Keratinocyte (primary cell): Measurements from ENCODE around the gene TNFRSF17. TPM values are rescaled to one million over a fixed set of nuclear protein-coding genes. Genes with fewer than 3 reads are reported as not detected.

Experiments
- DNase-seq: peaks from one replicate; pipeline ENCODE4 v3.0.0-alpha.2; 2011; ENCODE audit warnings: low read depth, missing footprints, low spot score
- FAIRE-seq: peaks from 2 replicates; lab custom pipeline; 2011; peaks lifted over from hg19 to GRCh38; lab: Jason Lieb, UNC
- H2AFZ ChIP-seq: 2 replicates; pipeline ENCODE4 v1.6.0; 2012; ENCODE audit warnings: low read length, control low read depth, inconsistent platforms; ENCODE audit not compliant: control insufficient read depth
- H3K27ac ChIP-seq: 2 replicates; pipeline ENCODE4 v1.5.1; 2011; ENCODE audit warnings: low read length; ENCODE audit not compliant: control insufficient read depth, insufficient read depth
- H3K27me3 ChIP-seq: 3 replicates; pipeline ENCODE4 v1.6.0; 2011; ENCODE audit warnings: low read length; ENCODE audit not compliant: control insufficient read depth, insufficient read depth; ENCODE audit errors: extremely low read depth
- H3K36me3 ChIP-seq, 2 experiments: 2 replicates in 1 of 2; 3 replicates in 1 of 2; pipeline ENCODE4 v1.5.1; 2011; ENCODE audit warnings: low read length in 2 of 2, mild to moderate bottlenecking in 1 of 2; ENCODE audit not compliant: control insufficient read depth in 2 of 2, insufficient read depth in 2 of 2; ENCODE audit errors: extremely low read depth in 1 of 2
- H3K4me1 ChIP-seq: 3 replicates; pipeline ENCODE4 v1.5.1; 2011; ENCODE audit warnings: low read length; ENCODE audit not compliant: control insufficient read depth, insufficient read depth; ENCODE audit errors: extremely low read depth
- H3K4me2 ChIP-seq: 3 replicates; pipeline ENCODE4 v1.6.0; 2011; ENCODE audit warnings: low read depth, low read length; ENCODE audit not compliant: control insufficient read depth, insufficient read depth; ENCODE audit errors: extremely low read depth
- H3K4me3 ChIP-seq, 3 experiments: fragments of 200-600 bp in 1 of 3; sonication (generic) in 1 of 3; 2 replicates in 2 of 3; 3 replicates in 1 of 3; pipeline ENCODE4 v1.5.1; 2011 to 2016; ENCODE audit warnings: low read length in 3 of 3, mild to moderate bottlenecking in 3 of 3, control low read depth in 2 of 3, inconsistent platforms in 1 of 3, low read depth in 1 of 3, mixed read lengths in 1 of 3, mixed run types in 1 of 3, moderate library complexity in 1 of 3; ENCODE audit not compliant: control insufficient read depth in 2 of 3, insufficient read depth in 2 of 3; ENCODE audit errors: extremely low read depth in 1 of 3
- H3K79me2 ChIP-seq: 2 replicates; pipeline ENCODE4 v1.6.0; 2012; ENCODE audit warnings: low read length; ENCODE audit not compliant: control insufficient read depth, insufficient read depth
- H3K9ac ChIP-seq: 3 replicates; pipeline ENCODE4 v1.6.0; 2011; ENCODE audit warnings: low read length; ENCODE audit not compliant: control insufficient read depth, insufficient read depth; ENCODE audit errors: extremely low read depth
- H3K9me1 ChIP-seq: 3 replicates; pipeline ENCODE4 v1.6.0; 2011; ENCODE audit warnings: low read length; ENCODE audit not compliant: control insufficient read depth, insufficient read depth; ENCODE audit errors: extremely low read depth
- H3K9me3 ChIP-seq: 2 replicates; pipeline ENCODE4 v1.5.1; 2012; ENCODE audit warnings: low read depth, low read length; ENCODE audit not compliant: control insufficient read depth
- H4K20me1 ChIP-seq: 3 replicates; pipeline ENCODE4 v1.6.0; 2011; ENCODE audit warnings: low read length; ENCODE audit not compliant: control insufficient read depth, insufficient read depth; ENCODE audit errors: extremely low read depth
- EZH2 ChIP-seq: IDR thresholded peaks from one replicate; pipeline ENCODE4 v1.6.1; 2012; ENCODE audit warnings: inconsistent platforms, mild to moderate bottlenecking, low read length, moderate library complexity
- dilution Hi-C: fragments of 300-500 bp; cut with MboI; formaldehyde crosslinking; loops from one replicate; pipeline ENCODE4 v1.7.0; 2020; ENCODE audit warnings: low sequenced_read_pairs; ENCODE audit not compliant: extremely low pct_ligation_motif_present
- polyA plus RNA-seq, 5 experiments: library from polyadenylated mRNA; depleted of rRNA in 3 of 5; stranded (reverse) in 3 of 5; stranded (forward) in 1 of 5; unstranded in 1 of 5; fragments of >200 nt; gene quantifications; 1 replicate in 1 of 5; 2 replicates in 3 of 5; 3 replicates in 1 of 5; pipeline versions ENCODE4 v1.2.1 to v1.2.3, GENCODE V29; 2011 to 2012; ENCODE audit warnings: missing spikeins in 2 of 5, low read depth in 1 of 5, low replicate concordance in 1 of 5
- TF ChIP-seq, protein P1 (sequence below), 3 experiments: IDR thresholded peaks in 1 of 3; conservative IDR thresholded peaks in 1 of 3; optimal IDR thresholded peaks in 1 of 3; 2 replicates in 2 of 3; 3 replicates in 1 of 3; pipeline versions ENCODE3 to v1.5.1; 2011; ENCODE audit warnings: low read length in 3 of 3, mild to moderate bottlenecking in 3 of 3, moderate library complexity in 2 of 3, control low read depth in 1 of 3, inconsistent platforms in 1 of 3; ENCODE audit not compliant: insufficient read depth in 2 of 3; ENCODE audit errors: extremely low read depth in 1 of 3

TNFRSF17 gene
- polyA plus RNA-seq, 1 donor (not counting 4 experiments of a cell fraction or from before 2014, with no cell fraction given), result not detected

DNA sequence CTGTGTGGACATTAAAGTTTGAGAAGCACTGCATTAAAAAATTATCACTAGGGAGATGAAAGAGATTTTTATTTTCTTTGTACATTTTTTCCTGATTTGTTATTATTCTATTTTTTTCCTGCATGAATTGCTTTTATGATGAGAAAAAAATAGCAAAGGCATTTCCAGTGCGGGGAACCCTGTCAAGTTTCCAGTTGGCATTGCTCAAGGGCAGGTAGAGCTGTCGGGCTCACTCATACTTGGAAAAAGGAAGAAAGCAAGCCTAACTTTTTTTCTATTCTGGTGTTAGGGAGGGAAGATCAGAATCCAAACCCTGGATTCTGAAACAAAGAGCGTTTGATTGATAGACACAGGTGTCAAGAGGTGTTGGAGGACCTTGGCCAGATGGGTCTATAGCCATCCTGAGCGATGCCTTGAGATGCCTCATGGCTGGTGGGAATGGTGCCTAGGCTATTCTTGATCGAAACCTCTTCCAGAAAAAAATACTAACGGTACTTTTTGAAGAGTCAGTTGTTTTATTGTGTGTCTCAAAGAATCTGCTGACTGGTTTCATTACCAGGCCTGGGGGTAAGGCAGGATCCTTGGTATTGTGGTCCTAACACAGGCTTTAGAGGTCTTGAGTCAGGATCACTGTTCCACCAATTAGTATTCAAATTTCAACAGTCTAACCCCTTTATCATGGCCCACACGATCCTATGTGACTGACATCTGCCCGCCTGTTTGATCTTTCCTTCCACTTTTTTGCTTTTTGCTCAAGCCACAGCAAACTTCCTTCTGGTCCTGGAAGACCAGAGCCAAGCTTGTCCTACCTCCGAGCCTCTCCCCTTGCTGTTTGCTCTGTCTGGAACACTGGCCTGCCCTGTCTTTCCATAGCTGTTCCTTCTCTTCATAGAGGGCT lies 31.7 kb downstream of the TNFRSF17 start:
- H2AFZ ChIP-seq, result no peak overlapping the region

DNA sequence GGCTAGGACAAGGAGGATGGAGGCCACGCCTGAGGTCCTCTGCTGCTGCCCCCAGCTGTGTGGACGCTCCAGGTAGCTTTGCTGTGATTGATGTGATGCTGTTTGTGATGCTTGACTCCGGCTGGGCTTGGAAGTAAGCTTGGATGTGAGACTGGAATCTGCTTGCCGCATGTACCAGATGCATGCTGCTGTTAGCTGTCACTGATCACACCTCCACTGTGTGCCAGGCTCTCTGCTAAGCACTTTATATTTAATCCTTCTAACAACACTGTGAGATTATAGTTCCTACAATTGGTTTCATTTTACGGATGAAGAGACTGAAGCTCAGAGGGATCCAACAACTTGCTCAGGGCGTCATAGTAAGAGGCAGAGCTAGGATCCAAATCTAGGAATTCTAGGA lies 35.0 kb downstream of the TNFRSF17 start:
- no peaks in the 10 kb centered on the region for H3K9me1 ChIP-seq
- H3K9me3 ChIP-seq, result no peaks in the 10 kb centered on the region
- H3K79me2 ChIP-seq, result no peaks in the 10 kb centered on the region
- no peak overlapping the region for H3K27ac ChIP-seq
- no peak overlapping the region for H3K4me2 ChIP-seq
- peaks cover 0 to 4% of the 10 kb centered on the region in 2 experiments for H3K36me3 ChIP-seq
- dilution Hi-C loops, result no loop called here
- no peaks in the 10 kb centered on the region for H3K27me3 ChIP-seq
- no peaks in the 10 kb centered on the region for H4K20me1 ChIP-seq
- FAIRE-seq (no peak), DNase-seq (no peak)
- H3K4me3 ChIP-seq, result no peak overlapping the region
- TF ChIP-seq, protein P1, sequence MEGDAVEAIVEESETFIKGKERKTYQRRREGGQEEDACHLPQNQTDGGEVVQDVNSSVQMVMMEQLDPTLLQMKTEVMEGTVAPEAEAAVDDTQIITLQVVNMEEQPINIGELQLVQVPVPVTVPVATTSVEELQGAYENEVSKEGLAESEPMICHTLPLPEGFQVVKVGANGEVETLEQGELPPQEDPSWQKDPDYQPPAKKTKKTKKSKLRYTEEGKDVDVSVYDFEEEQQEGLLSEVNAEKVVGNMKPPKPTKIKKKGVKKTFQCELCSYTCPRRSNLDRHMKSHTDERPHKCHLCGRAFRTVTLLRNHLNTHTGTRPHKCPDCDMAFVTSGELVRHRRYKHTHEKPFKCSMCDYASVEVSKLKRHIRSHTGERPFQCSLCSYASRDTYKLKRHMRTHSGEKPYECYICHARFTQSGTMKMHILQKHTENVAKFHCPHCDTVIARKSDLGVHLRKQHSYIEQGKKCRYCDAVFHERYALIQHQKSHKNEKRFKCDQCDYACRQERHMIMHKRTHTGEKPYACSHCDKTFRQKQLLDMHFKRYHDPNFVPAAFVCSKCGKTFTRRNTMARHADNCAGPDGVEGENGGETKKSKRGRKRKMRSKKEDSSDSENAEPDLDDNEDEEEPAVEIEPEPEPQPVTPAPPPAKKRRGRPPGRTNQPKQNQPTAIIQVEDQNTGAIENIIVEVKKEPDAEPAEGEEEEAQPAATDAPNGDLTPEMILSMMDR (optimal IDR thresholded peaks at IDR 0.05 in 1 of 3, IDR thresholded peaks at IDR 0.05 in 1 of 3, conservative IDR thresholded peaks at IDR 0.05 in 1 of 3; ENCODE audit: extremely low read depth in 1 of 3, insufficient read depth in 2 of 3, low read length in 3 of 3), result no peak
- no peak for TF ChIP-seq EZH2
- H2AFZ ChIP-seq, result no peak overlapping the region
- no peak overlapping the region for H3K9ac ChIP-seq
- H3K4me1 ChIP-seq, result no peaks in the 10 kb centered on the region

More for the DNA sequence above, 31.7 kb downstream of the TNFRSF17 start:
- Histone ChIP-seq H3K36me3 (peaks cover 0 to 4% of the 10 kb centered on the region in 2 experiments), H3K4me3 (no peak overlapping the region), H3K27me3 (no peaks in the 10 kb centered on the region), H3K27ac (no peak overlapping the region), H3K9me1 (no peaks in the 10 kb centered on the region), H3K9ac (no peak overlapping the region), H3K4me2 (no peak overlapping the region), H3K4me1 (no peaks in the 10 kb centered on the region), H3K9me3 (no peaks in the 10 kb centered on the region), H4K20me1 (no peaks in the 10 kb centered on the region), H3K79me2 (no peaks in the 10 kb centered on the region)
- no peak for TF ChIP-seq EZH2
- TF ChIP-seq, protein P1 (optimal IDR thresholded peaks at IDR 0.05 in 1 of 3, IDR thresholded peaks at IDR 0.05 in 1 of 3, conservative IDR thresholded peaks at IDR 0.05 in 1 of 3; ENCODE audit: extremely low read depth in 1 of 3, insufficient read depth in 2 of 3, low read length in 3 of 3), result no peak
- DNase-seq (no peak), FAIRE-seq (no peak)
- dilution Hi-C loops, result no loop called here
